ENCODE measurements around the gene IL13.

DNA sequence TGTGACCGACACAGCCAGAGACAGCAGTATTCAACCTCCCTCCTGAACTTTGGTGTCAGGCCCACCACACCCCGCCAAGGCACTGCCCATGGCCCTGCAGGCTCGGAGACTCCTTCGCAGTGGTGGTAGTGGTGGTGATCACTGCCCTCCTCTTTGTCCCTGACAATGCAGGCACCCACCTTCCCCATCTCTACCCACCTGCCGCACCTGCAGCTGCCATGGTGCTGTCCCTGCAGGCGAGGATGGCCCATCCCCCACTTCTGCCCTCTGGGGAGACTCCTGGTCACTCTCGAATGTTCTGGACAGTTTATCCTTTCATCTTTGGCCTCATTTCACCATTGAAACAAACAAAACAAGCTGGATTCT, 11.5 kb downstream of the IL13 start:
- TF ChIP-seq EZH2phosphoT487 (IDR thresholded peaks at IDR 0.05; ENCODE audit: insufficient read depth, low read depth) (no peak), EZH2 (IDR thresholded peaks at IDR 0.05; ENCODE audit: insufficient read depth, poor library complexity, severe bottlenecking) (no peak)
